Fibroblast of lung (primary cell): Measurements from ENCODE around the gene TRIM44. TPM values are rescaled to one million over a fixed set of nuclear protein-coding genes. Genes with fewer than 3 reads are reported as not detected.

Source experiments
- DNase-seq, 2 donors: peaks; one replicate each; pipeline versions ENCODE4 v3.0.0 to v3.0.0-alpha.2; 2010; ENCODE audit warnings: low read depth in 2 of 2
- H2AFZ ChIP-seq: 2 replicates; pipeline ENCODE4 v1.5.1; 2012; ENCODE audit warnings: low read length, control low read depth, inconsistent platforms
- H3K27ac ChIP-seq: 2 replicates; pipeline ENCODE4 v1.5.1; 2011; ENCODE audit warnings: low read length, control low read depth; ENCODE audit not compliant: insufficient read depth
- H3K27me3 ChIP-seq: 2 replicates; pipeline ENCODE4 v1.5.1; 2011; ENCODE audit warnings: mild to moderate bottlenecking, low read length; ENCODE audit not compliant: control insufficient read depth, insufficient read depth
- H3K36me3 ChIP-seq: 2 replicates; pipeline ENCODE4 v1.5.1; 2011; ENCODE audit warnings: low read length; ENCODE audit not compliant: control insufficient read depth, insufficient read depth
- H3K4me1 ChIP-seq: 2 replicates; pipeline ENCODE4 v1.5.1; 2011; ENCODE audit warnings: low read length; ENCODE audit not compliant: control insufficient read depth, insufficient read depth; ENCODE audit errors: extremely low read depth
- H3K4me2 ChIP-seq: 2 replicates; pipeline ENCODE4 v1.5.1; 2011; ENCODE audit warnings: low read length, control low read depth; ENCODE audit not compliant: insufficient read depth; ENCODE audit errors: extremely low read depth
- H3K4me3 ChIP-seq, 4 experiments: fragments of 200-600 bp in 1 of 4; sonication (generic) in 1 of 4; replicated peaks in 1 of 4; 2 replicates each; pipeline ENCODE4 v1.5.1; 2011 to 2016; ENCODE audit warnings: low read length in 4 of 4, low read depth in 3 of 4, mild to moderate bottlenecking in 3 of 4, control low read depth in 2 of 4, inconsistent platforms in 1 of 4, mixed read lengths in 1 of 4; ENCODE audit not compliant: insufficient read depth in 1 of 4; ENCODE audit errors: control extremely low read depth in 1 of 4
- H3K79me2 ChIP-seq: 2 replicates; pipeline ENCODE4 v1.5.1; 2012; ENCODE audit warnings: mild to moderate bottlenecking, low read length, inconsistent platforms; ENCODE audit not compliant: control insufficient read depth, insufficient read depth
- H3K9ac ChIP-seq: 2 replicates; pipeline ENCODE4 v1.5.1; 2011; ENCODE audit warnings: mild to moderate bottlenecking, low read length, control low read depth; ENCODE audit not compliant: insufficient read depth
- H3K9me3 ChIP-seq: 2 replicates; pipeline ENCODE4 v1.5.1; 2012; ENCODE audit warnings: low read depth, low read length; ENCODE audit not compliant: control insufficient read depth, insufficient read depth
- H4K20me1 ChIP-seq: 2 replicates; pipeline ENCODE4 v1.5.1; 2011; ENCODE audit warnings: low read length; ENCODE audit not compliant: control insufficient read depth, insufficient read depth; ENCODE audit errors: extremely low read depth
- EZH2 ChIP-seq: IDR thresholded peaks from 2 replicates; pipeline ENCODE4 v1.5.1; 2012; ENCODE audit warnings: low read length, control low read depth, mild to moderate bottlenecking; ENCODE audit errors: missing control alignments
- polyA plus RNA-seq, 2 donors: library from polyadenylated mRNA; depleted of rRNA in 1 of 2; stranded (reverse) in 1 of 2; unstranded in 1 of 2; fragments of >200 nt; gene quantifications; 2 replicates each; pipeline ENCODE4 v1.2.1, GENCODE V29; 2011 to 2012; ENCODE audit warnings: missing spikeins in 1 of 2
- total RNA-seq: library from RNA; depleted of rRNA; stranded (reverse); fragments of >200 nt; gene quantifications from 2 replicates; pipeline ENCODE4 v1.2.1, GENCODE V29; 2014
- TF ChIP-seq, protein P1 (sequence below), 2 donors: IDR thresholded peaks in 1 of 2; conservative IDR thresholded peaks in 1 of 2; 1 replicate in 1 of 2; 2 replicates in 1 of 2; pipeline ENCODE4 v1.5.1; 2011 to 2012; ENCODE audit warnings: low read length in 2 of 2, control low read depth in 1 of 2, inconsistent platforms in 1 of 2, low read depth in 1 of 2, mild to moderate bottlenecking in 1 of 2

Gene TRIM44
- total and polyA plus RNA-seq, 2 donors (not counting 1 experiment from before 2014, with no cell fraction given) = 10.4 to 78.3 TPM

DNA sequence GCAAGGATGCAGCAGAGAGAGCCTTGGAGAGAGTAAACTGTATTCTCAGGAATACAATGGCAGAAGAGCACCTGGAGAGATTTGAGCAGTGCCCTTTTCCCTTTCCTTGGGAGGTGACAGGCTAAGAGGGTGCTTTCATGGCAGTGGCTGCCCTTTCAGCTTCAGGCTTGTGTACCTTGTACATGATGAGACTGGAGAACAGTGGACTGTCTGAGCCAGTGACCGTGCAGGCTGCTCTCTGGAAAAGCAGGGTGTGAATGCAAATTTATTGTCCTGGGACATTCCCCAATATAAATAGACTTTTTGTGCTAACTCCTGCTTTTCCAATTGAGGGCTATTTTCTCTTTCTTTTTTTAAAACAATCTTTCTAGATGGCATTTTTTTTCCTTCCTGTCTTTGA is 99.3 kb downstream of the TRIM44 start:
- no peaks in the 10 kb centered on the region for H3K9me3 ChIP-seq
- H3K79me2 ChIP-seq = no peaks in the 10 kb centered on the region
- no peaks in the 10 kb centered on the region for H3K27me3 ChIP-seq
- no peak for TF ChIP-seq EZH2
- TF ChIP-seq, protein P1, sequence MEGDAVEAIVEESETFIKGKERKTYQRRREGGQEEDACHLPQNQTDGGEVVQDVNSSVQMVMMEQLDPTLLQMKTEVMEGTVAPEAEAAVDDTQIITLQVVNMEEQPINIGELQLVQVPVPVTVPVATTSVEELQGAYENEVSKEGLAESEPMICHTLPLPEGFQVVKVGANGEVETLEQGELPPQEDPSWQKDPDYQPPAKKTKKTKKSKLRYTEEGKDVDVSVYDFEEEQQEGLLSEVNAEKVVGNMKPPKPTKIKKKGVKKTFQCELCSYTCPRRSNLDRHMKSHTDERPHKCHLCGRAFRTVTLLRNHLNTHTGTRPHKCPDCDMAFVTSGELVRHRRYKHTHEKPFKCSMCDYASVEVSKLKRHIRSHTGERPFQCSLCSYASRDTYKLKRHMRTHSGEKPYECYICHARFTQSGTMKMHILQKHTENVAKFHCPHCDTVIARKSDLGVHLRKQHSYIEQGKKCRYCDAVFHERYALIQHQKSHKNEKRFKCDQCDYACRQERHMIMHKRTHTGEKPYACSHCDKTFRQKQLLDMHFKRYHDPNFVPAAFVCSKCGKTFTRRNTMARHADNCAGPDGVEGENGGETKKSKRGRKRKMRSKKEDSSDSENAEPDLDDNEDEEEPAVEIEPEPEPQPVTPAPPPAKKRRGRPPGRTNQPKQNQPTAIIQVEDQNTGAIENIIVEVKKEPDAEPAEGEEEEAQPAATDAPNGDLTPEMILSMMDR (conservative IDR thresholded peaks at IDR 0.05 in 1 of 2, IDR thresholded peaks at IDR 0.05 in 1 of 2; ENCODE audit: low read depth in 1 of 2, low read length in 2 of 2) = no peak
- no peaks in the 10 kb centered on the region for H3K36me3 ChIP-seq
- no peak overlapping the region for H2AFZ ChIP-seq
- no peak overlapping the region for H3K4me3 ChIP-seq
- H3K4me2 ChIP-seq = no peak overlapping the region
- no peak overlapping the region for H3K27ac ChIP-seq
- no peaks in the 10 kb centered on the region for H3K4me1 ChIP-seq
- no peaks in the 10 kb centered on the region for H4K20me1 ChIP-seq
- no peak overlapping the region for H3K9ac ChIP-seq
- DNase-seq = no peak

DNA sequence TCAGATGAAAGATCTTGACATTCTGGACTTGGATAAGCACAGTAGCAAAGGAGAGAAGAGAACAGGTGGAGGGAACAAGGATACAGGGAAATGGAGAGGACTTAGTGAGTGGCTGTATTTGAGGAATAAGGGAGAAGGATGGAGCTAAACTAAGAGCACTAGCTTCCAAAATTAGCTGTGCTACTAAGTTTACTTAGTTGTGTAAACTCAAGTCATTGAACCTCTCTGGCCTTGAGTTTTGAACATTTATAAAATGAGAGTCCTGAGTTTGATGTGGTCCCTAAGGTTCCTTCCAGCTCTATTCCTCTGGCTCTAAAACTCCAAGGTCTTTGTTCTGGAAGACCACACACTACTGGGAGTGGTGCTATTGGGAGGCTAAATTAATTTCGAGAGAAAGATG is 100.7 kb downstream of the TRIM44 start:
- no peak for DNase-seq
- Histone ChIP-seq H4K20me1 (no peaks in the 10 kb centered on the region), H3K36me3 (no peaks in the 10 kb centered on the region), H3K27ac (no peak overlapping the region), H3K79me2 (no peaks in the 10 kb centered on the region), H3K27me3 (no peaks in the 10 kb centered on the region), H3K4me3 (no peak overlapping the region), H3K4me1 (no peaks in the 10 kb centered on the region), H3K9me3 (no peaks in the 10 kb centered on the region), H3K9ac (no peak overlapping the region), H2AFZ (no peak overlapping the region), H3K4me2 (no peak overlapping the region)
- TF ChIP-seq, protein P1 (conservative IDR thresholded peaks at IDR 0.05 in 1 of 2, IDR thresholded peaks at IDR 0.05 in 1 of 2; ENCODE audit: low read depth in 1 of 2, low read length in 2 of 2) = no peak
- no peak for TF ChIP-seq EZH2

DNA sequence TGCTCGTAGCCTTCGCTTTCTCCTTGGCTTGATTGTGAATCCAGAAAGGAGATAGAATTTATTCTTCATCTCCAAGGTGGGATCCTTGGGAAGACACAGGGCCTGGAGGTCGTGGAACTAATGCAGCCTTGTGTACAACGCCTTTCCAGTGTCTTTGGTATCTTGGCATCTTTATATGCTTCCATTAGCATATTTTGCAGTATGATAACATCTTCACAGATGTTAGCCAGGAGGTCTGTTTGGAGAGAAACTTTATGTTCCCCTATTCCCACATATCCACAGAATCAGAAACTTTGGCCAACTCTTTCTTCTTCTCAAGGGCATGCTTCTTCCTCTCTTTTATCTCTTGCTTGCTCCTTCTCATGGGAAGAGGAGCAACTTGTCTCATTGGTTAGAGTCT is 101.2 kb downstream of the TRIM44 start:
- Histone ChIP-seq H3K27me3 (no peaks in the 10 kb centered on the region), H3K79me2 (no peaks in the 10 kb centered on the region), H3K4me3 (no peak overlapping the region), H2AFZ (no peak overlapping the region), H4K20me1 (no peaks in the 10 kb centered on the region), H3K36me3 (no peaks in the 10 kb centered on the region), H3K9ac (no peak overlapping the region), H3K4me1 (no peaks in the 10 kb centered on the region), H3K27ac (no peak overlapping the region), H3K9me3 (no peaks in the 10 kb centered on the region), H3K4me2 (no peak overlapping the region)
- TF ChIP-seq EZH2 = no peak
- TF ChIP-seq, protein P1 (conservative IDR thresholded peaks at IDR 0.05 in 1 of 2, IDR thresholded peaks at IDR 0.05 in 1 of 2; ENCODE audit: low read depth in 1 of 2, low read length in 2 of 2) = no peak
- no peak for DNase-seq
